HepG2 (cell line): ENCODE measurements around the gene CDYL. TPM values are rescaled to one million over a fixed set of nuclear protein-coding genes. Genes with fewer than 3 reads are reported as not detected.

Source experiments
- ARNT ChIP-seq: fragments of 450-650 bp; IDR thresholded peaks from 2 replicates; pipeline ENCODE4 v1.6.1; 2017
- CHD4 ChIP-seq: fragments of 200-600 bp; sonication (generic); IDR thresholded peaks from 2 replicates; pipeline ENCODE4 v1.7.0; 2017; ENCODE audit warnings: mild to moderate bottlenecking, low read length, borderline replicate concordance
- EHMT2 ChIP-seq: fragments of 200-600 bp; sonication (generic); IDR thresholded peaks from 2 replicates; pipeline ENCODE4 v1.7.0; 2017; ENCODE audit warnings: antibody characterized with exemption, low read depth, low read length, borderline replicate concordance
- FOXA1 ChIP-seq, 2 experiments: fragments of 450-650 bp in 1 of 2; sonication (generic) in 1 of 2; formaldehyde crosslinking in 1 of 2; IDR thresholded peaks; 2 replicates each; pipeline versions ENCODE4 v1.4.0 to v1.6.1; 2016 to 2020; ENCODE audit warnings: missing genetic modification reagents in 1 of 2
- KDM3A ChIP-seq: IDR thresholded peaks from 2 replicates; pipeline ENCODE4 v1.6.1; 2018; ENCODE audit warnings: low read depth, missing compliant biosample characterization
- KLF12 ChIP-seq: sonication (generic); formaldehyde crosslinking; IDR thresholded peaks from 2 replicates; pipeline ENCODE4 v1.4.0; 2020; ENCODE audit warnings: missing genetic modification reagents, borderline replicate concordance
- MED8 ChIP-seq: sonication (generic); formaldehyde crosslinking; IDR thresholded peaks from 2 replicates; pipeline ENCODE4 v1.8.1; 2023; ENCODE audit warnings: mild to moderate bottlenecking, missing genetic modification reagents; ENCODE audit not compliant: insufficient replicate concordance
- MYC ChIP-seq: sonication (generic); formaldehyde crosslinking; IDR thresholded peaks from 2 replicates; pipeline ENCODE4 v1.9.0; 2021; ENCODE audit warnings: missing genetic modification reagents, borderline replicate concordance
- NFE2L2 ChIP-seq: fragments of 150-350 bp; IDR thresholded peaks from 2 replicates; pipeline ENCODE4 v1.6.1; 2014; ENCODE audit warnings: low read length
- PCBP2 ChIP-seq: fragments of 200-400 bp; formaldehyde crosslinking; optimal IDR thresholded peaks from 2 replicates; pipeline ENCODE3; 2018; ENCODE audit warnings: low read length, low read depth; ENCODE audit not compliant: poor library complexity, severe bottlenecking
- POLR2G ChIP-seq: fragments of 200-400 bp; formaldehyde crosslinking; IDR thresholded peaks from 2 replicates; pipeline ENCODE4 v1.6.1; 2018; ENCODE audit warnings: mild to moderate bottlenecking, low read depth, low read length, moderate library complexity
- SNAI1 ChIP-seq: sonication (generic); formaldehyde crosslinking; IDR thresholded peaks from 2 replicates; pipeline ENCODE4 v1.5.0; 2020; ENCODE audit warnings: mild to moderate bottlenecking, missing genetic modification reagents, borderline replicate concordance
- SNRNP70 ChIP-seq: fragments of 200-400 bp; formaldehyde crosslinking; IDR thresholded peaks from 2 replicates; pipeline ENCODE4 v1.6.1; 2017; ENCODE audit warnings: mild to moderate bottlenecking, low read depth, low read length, moderate library complexity
- SOX13 ChIP-seq, 3 experiments: fragments of 450-650 bp in 1 of 3; sonication (generic) in 1 of 3; formaldehyde crosslinking in 1 of 3; IDR thresholded peaks in 2 of 3; conservative IDR thresholded peaks in 1 of 3; 2 replicates each; pipeline versions ENCODE4 v1.5.0 to v1.6.1; 2016 to 2020; ENCODE audit warnings: antibody characterized with exemption in 1 of 3, mild to moderate bottlenecking in 1 of 3, missing compliant biosample characterization in 1 of 3, missing genetic modification reagents in 1 of 3, moderate library complexity in 1 of 3
- STAG1 ChIP-seq: sonication (generic); formaldehyde crosslinking; IDR thresholded peaks from 2 replicates; pipeline ENCODE4 v1.4.0; 2020; ENCODE audit warnings: missing genetic modification reagents
- TARDBP ChIP-seq: sonication (generic); formaldehyde crosslinking; IDR thresholded peaks from 2 replicates; pipeline ENCODE4 v1.8.0; 2022; ENCODE audit warnings: mild to moderate bottlenecking, missing genetic modification reagents
- ZFP62 ChIP-seq: sonication (generic); formaldehyde crosslinking; IDR thresholded peaks from 2 replicates; pipeline ENCODE4 v1.4.0; 2020; ENCODE audit warnings: missing genetic modification reagents
- ZFX ChIP-seq: sonication (generic); formaldehyde crosslinking; IDR thresholded peaks from 2 replicates; pipeline ENCODE4 v1.4.0; 2020; ENCODE audit warnings: mild to moderate bottlenecking, low read depth, missing genetic modification reagents, moderate library complexity
- ZNF10 ChIP-seq: sonication (generic); formaldehyde crosslinking; IDR thresholded peaks from 2 replicates; pipeline ENCODE4 v1.4.0; 2020; ENCODE audit warnings: mild to moderate bottlenecking, low read depth, missing genetic modification reagents, borderline replicate concordance
- ZNF207 ChIP-seq: fragments of 450-650 bp; IDR thresholded peaks from 2 replicates; pipeline ENCODE4 v1.6.1; 2016; ENCODE audit warnings: antibody characterized with exemption, borderline replicate concordance
- ZNF468 ChIP-seq: sonication (generic); formaldehyde crosslinking; IDR thresholded peaks from 2 replicates; pipeline ENCODE4 v1.8.0; 2022; ENCODE audit warnings: mild to moderate bottlenecking, moderate library complexity, missing genetic modification reagents
- ZNF646 ChIP-seq: sonication (generic); formaldehyde crosslinking; IDR thresholded peaks from 2 replicates; pipeline ENCODE4 v1.9.0; 2021; ENCODE audit warnings: mild to moderate bottlenecking, missing genetic modification reagents
- polyA plus RNA-seq, 8 experiments: library from polyadenylated mRNA; depleted of rRNA in 3 of 8; stranded (reverse) in 7 of 8; unstranded in 1 of 8; fragments of >200 nt; fragmentation: Illumina TruSeq in 4 of 8; extraction: Trizol in 4 of 8; gene quantifications; 2 replicates each; pipeline versions ENCODE4 v1.2.1 to v1.2.3, GENCODE V29; 2011 to 2016; ENCODE audit warnings: low read depth in 4 of 8, missing spikeins in 1 of 8, mixed read lengths in 1 of 8; ENCODE audit not compliant: insufficient read depth in 1 of 8
- total RNA-seq, 5 experiments: library from RNA; depleted of rRNA; stranded (reverse); fragments of >200 nt; fragmentation: Illumina TruSeq; extraction: Trizol; gene quantifications; 2 replicates each; pipeline ENCODE4 v1.2.3, GENCODE V29; 2016; ENCODE audit warnings: low read depth in 1 of 5

CDYL gene
- total and polyA plus RNA-seq, 2 of the 13 experiments (the other 11 are each of a cell fraction or from before 2014, with no cell fraction given), result 22.8 to 105 TPM

- TF ChIP-seq ZNF646 (CRISPR knock-in tag) (no peak), ZFX (CRISPR knock-in tag) (peak; percentile 20; the same call in 1 of the 2 replicates), MYC (CRISPR knock-in tag) (no peak), STAG1 (CRISPR knock-in tag) (no peak), ZNF468 (CRISPR knock-in tag) (no peak), ZNF207 (no peak), KLF12 (CRISPR knock-in tag) (no peak), EHMT2 (no peak), KDM3A (CRISPR knock-in tag) (no peak), SOX13 (IDR thresholded peaks at IDR 0.05) (no peak), SOX13 (CRISPR knock-in tag; conservative IDR thresholded peaks at IDR 0.05 in 1 of 2, IDR thresholded peaks at IDR 0.05 in 1 of 2) (0 out of 4 replicates have a peak, but pooled peaks of 1 of the 2 experiments have one; percentile 7), FOXA1 (IDR thresholded peaks at IDR 0.05) (no peak), FOXA1 (CRISPR knock-in tag; IDR thresholded peaks at IDR 0.05) (no peak), SNAI1 (no peak), TARDBP (no peak), ARNT (no peak), CHD4 (no peak), POLR2G (no peak), ZNF10 (no peak), NFE2L2 (no peak), ZFP62 (CRISPR knock-in tag) (no peak), MED8 (CRISPR knock-in tag) (no peak), PCBP2 (no peak), SNRNP70 (no peak)
These were observed 1.3 kb upstream of the CDYL start (continued) for GRCh38 chr6:4774715-4775493.
